Measurements from ENCODE around the gene C1orf53. TPM values are rescaled to one million over a fixed set of nuclear protein-coding genes. Genes with fewer than 3 reads are reported as not detected.
A peak's percentile ranks its signal among the peaks of the same experiment; 100 is the strongest.

C1orf53 gene
- polyA plus RNA-seq, 1 of the 3 experiments (the other 2 are of a cell fraction): 24.9 TPM

DNA sequence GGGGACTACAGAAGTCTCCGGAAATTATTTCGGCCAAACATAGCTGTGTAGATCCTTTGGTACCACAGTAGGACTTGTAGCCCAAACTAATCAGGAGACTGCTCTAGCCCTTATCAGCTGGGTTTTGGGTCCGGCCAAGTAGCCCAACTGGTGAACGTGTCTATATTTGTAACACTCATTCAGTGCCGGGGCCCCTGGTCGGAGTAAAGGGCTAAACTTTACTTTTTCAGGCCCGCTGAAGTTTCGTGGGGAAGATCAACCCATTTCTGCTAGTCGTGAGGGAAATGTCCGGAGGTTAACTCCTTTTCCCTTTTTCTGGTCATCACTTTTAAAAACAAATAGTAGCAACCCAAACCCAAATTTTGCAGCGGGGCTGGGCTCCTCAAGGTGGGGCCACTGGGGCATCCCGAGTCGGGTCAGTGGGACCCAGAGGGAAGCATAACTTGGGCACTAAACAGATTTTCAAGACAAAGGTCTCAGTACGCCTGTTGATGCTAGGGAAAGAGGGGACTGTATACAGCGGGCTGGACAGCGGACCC, 16.4 kb downstream of the C1orf53 start:
- peak; percentile 14 for DNase-seq
- WGBS (ENCODE audit: low lambda C conversion rate): 52% methylated on average over 14 of the region's 16 CpGs
- Histone ChIP-seq H3K9me3 (no peaks in the 10 kb centered on the region), H3K36me3 (replicated peaks in 1 of 2; ENCODE audit: control insufficient read depth in 1 of 2, insufficient read depth in 2 of 2, low read length in 1 of 2) (peaks cover 5 to 29% of the 10 kb centered on the region in 2 experiments), H4K20me1 (ENCODE audit: insufficient read depth) (no peaks in the 10 kb centered on the region), H3K79me2 (ENCODE audit: insufficient read depth) (peaks cover 28% of the 10 kb centered on the region), H3K27ac (ENCODE audit: low read depth in 2 of 2, low read length in 1 of 2) (no peak overlapping the region), H2AFZ (ENCODE audit: low read depth) (peak overlapping the region; percentile 97; the same call in 1 of the 2 replicates), H3F3A (replicated peaks; ENCODE audit: insufficient read depth) (peaks cover 6% of the 10 kb centered on the region), H3K4me2 (peak overlapping the region; percentile 80), H3K9ac (peak overlapping the region; percentile 79; the same call in 1 of the 2 replicates), H3K9me2 (no peaks in the 10 kb centered on the region), H3K4me3 (ENCODE audit: low read depth in 2 of 2, low read length in 1 of 2) (peak overlapping the region; percentile 81 to 91), H3K27me3 (ENCODE audit: insufficient read depth) (no peaks in the 10 kb centered on the region), H3K4me1 (ENCODE audit: control insufficient read depth in 1 of 2, insufficient read depth in 2 of 2, low read depth in 1 of 2, low read length in 1 of 2) (peaks cover 0 to 23% of the 10 kb centered on the region in 2 experiments; a peak in 2 of 4 replicates)
- no peak for TF ChIP-seq RXRA (IDR thresholded peaks at IDR 0.05; ENCODE audit: borderline replicate concordance, low read depth)
- no peak for TF ChIP-seq RCOR1 (IDR thresholded peaks at IDR 0.05; ENCODE audit: low read length)
- TF ChIP-seq EZH2phosphoT487 (IDR thresholded peaks at IDR 0.05; ENCODE audit: borderline replicate concordance, low read depth): no peak
- no peak for TF ChIP-seq NRF1 (IDR thresholded peaks at IDR 0.05; ENCODE audit: low read depth, low read length)
- TF ChIP-seq, protein P1, sequence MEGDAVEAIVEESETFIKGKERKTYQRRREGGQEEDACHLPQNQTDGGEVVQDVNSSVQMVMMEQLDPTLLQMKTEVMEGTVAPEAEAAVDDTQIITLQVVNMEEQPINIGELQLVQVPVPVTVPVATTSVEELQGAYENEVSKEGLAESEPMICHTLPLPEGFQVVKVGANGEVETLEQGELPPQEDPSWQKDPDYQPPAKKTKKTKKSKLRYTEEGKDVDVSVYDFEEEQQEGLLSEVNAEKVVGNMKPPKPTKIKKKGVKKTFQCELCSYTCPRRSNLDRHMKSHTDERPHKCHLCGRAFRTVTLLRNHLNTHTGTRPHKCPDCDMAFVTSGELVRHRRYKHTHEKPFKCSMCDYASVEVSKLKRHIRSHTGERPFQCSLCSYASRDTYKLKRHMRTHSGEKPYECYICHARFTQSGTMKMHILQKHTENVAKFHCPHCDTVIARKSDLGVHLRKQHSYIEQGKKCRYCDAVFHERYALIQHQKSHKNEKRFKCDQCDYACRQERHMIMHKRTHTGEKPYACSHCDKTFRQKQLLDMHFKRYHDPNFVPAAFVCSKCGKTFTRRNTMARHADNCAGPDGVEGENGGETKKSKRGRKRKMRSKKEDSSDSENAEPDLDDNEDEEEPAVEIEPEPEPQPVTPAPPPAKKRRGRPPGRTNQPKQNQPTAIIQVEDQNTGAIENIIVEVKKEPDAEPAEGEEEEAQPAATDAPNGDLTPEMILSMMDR (IDR thresholded peaks at IDR 0.05): no peak
- ChIA-PET POLR2A (no interaction called here), CTCF (interaction anchor here (1.2 to 5.1 kb wide), 5 partner anchors 8 to 303 kb away, joined by 3 to 46 read pairs (median 7); partner anchors contain the start of gene C1orf53)

DNA sequence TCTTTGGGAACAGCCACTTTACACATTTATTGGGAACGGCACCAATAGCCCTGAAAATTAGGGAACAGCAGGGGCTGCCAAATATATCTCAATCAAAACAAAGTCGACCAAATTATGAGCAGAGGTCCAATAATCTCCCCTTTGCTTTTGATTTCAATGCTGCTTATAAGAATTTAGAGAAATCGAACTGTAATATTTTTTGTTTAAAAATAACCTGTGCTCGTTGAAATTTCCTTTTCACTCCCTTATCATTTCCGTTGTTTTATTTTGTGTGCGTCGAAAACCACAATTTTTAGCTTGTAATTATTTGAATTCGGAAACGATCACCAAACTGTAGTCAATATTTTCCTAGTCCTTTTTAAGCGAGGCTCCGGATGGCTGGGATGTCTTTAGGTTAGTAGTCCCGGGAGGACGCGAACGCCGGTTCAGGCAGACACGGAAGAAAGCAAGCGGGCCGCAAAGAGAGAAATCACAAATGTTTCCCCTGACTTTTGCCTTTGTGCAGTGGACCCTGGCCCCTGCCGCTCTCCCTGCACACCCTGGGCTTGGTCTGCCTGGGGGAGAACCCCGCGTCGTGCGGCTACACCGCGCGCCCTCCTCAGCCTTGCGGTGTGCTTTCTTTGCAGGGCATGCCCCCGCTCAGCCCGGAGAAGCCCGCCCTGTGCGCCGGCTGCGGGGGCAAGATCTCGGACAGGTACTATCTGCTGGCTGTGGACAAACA, 17.1 kb downstream of the C1orf53 start:
- ChIA-PET CTCF (interaction anchor here (0.7 to 2.8 kb wide), 4 partner anchors 227 to 398 kb away, joined by 3 to 11 read pairs (median 4); no protein-coding TSS in a partner anchor), POLR2A (no interaction called here)
- Histone ChIP-seq H3K4me2 (peak overlapping the region; percentile 80), H2AFZ (ENCODE audit: low read depth) (0 out of 2 replicates have a peak overlapping the region, but pooled peaks have one; percentile 97), H3K27ac (ENCODE audit: low read depth in 2 of 2, low read length in 1 of 2) (no peak overlapping the region), H3K4me1 (ENCODE audit: control insufficient read depth in 1 of 2, insufficient read depth in 2 of 2, low read depth in 1 of 2, low read length in 1 of 2) (peaks cover 0 to 23% of the 10 kb centered on the region in 2 experiments; a peak in 2 of 4 replicates), H3K36me3 (replicated peaks in 1 of 2; ENCODE audit: control insufficient read depth in 1 of 2, insufficient read depth in 2 of 2, low read length in 1 of 2) (peaks cover 5 to 34% of the 10 kb centered on the region in 2 experiments), H3K27me3 (ENCODE audit: insufficient read depth) (no peaks in the 10 kb centered on the region), H3K4me3 (ENCODE audit: low read depth in 2 of 2, low read length in 1 of 2) (peak overlapping the region; percentile 81 to 91), H3K9me2 (no peaks in the 10 kb centered on the region), H3K9me3 (no peaks in the 10 kb centered on the region), H3F3A (replicated peaks; ENCODE audit: insufficient read depth) (peaks cover 6% of the 10 kb centered on the region), H3K9ac (peak overlapping the region; percentile 79; the same call in 1 of the 2 replicates), H3K79me2 (ENCODE audit: insufficient read depth) (peaks cover 28% of the 10 kb centered on the region), H4K20me1 (ENCODE audit: insufficient read depth) (no peaks in the 10 kb centered on the region)
- peak; percentile 21 for DNase-seq
- TF ChIP-seq, protein P2, sequence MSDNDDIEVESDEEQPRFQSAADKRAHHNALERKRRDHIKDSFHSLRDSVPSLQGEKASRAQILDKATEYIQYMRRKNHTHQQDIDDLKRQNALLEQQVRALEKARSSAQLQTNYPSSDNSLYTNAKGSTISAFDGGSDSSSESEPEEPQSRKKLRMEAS (IDR thresholded peaks at IDR 0.05; ENCODE audit: low read depth): no peak
- TF ChIP-seq POLR2AphosphoS5 (IDR thresholded peaks at IDR 0.05; ENCODE audit: low read depth, low read length) (no peak), MXI1 (IDR thresholded peaks at IDR 0.05; ENCODE audit: low read depth, low read length) (no peak), TCF12 (IDR thresholded peaks at IDR 0.05) (no peak)
- TF ChIP-seq, protein P3, sequence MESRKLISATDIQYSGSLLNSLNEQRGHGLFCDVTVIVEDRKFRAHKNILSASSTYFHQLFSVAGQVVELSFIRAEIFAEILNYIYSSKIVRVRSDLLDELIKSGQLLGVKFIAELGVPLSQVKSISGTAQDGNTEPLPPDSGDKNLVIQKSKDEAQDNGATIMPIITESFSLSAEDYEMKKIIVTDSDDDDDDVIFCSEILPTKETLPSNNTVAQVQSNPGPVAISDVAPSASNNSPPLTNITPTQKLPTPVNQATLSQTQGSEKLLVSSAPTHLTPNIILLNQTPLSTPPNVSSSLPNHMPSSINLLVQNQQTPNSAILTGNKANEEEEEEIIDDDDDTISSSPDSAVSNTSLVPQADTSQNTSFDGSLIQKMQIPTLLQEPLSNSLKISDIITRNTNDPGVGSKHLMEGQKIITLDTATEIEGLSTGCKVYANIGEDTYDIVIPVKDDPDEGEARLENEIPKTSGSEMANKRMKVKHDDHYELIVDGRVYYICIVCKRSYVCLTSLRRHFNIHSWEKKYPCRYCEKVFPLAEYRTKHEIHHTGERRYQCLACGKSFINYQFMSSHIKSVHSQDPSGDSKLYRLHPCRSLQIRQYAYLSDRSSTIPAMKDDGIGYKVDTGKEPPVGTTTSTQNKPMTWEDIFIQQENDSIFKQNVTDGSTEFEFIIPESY (IDR thresholded peaks at IDR 0.05; ENCODE audit: borderline replicate concordance, low read depth): no peak
- TF ChIP-seq, protein P4, sequence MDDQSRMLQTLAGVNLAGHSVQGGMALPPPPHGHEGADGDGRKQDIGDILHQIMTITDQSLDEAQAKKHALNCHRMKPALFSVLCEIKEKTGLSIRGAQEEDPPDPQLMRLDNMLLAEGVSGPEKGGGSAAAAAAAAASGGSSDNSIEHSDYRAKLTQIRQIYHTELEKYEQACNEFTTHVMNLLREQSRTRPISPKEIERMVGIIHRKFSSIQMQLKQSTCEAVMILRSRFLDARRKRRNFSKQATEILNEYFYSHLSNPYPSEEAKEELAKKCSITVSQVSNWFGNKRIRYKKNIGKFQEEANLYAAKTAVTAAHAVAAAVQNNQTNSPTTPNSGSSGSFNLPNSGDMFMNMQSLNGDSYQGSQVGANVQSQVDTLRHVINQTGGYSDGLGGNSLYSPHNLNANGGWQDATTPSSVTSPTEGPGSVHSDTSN (IDR thresholded peaks at IDR 0.05): no peak
- WGBS (ENCODE audit: low lambda C conversion rate): 62% methylated on average over 30 of the region's 35 CpGs
